T1000 (cell line): Measurements from ENCODE around the gene ADAM30.

Source experiments
- DNase-seq: peaks from one replicate; lab custom pipeline; 2025; ENCODE audit warnings: mixed read lengths; lab: John Stamatoyannopoulos, UW

ADAM30 gene

GRCh38 chr1:119896303-119896702 lies at the start of gene ADAM30:
ADAM30 (minus strand) TSS chr1:119896515; CDS start chr1:119896336, 179 bp downstream.
- no peak for DNase-seq

GRCh38 chr1:119943216-119943615 lies 46.9 kb upstream of the ADAM30 start:
- DNase-seq = no peak

DNA sequence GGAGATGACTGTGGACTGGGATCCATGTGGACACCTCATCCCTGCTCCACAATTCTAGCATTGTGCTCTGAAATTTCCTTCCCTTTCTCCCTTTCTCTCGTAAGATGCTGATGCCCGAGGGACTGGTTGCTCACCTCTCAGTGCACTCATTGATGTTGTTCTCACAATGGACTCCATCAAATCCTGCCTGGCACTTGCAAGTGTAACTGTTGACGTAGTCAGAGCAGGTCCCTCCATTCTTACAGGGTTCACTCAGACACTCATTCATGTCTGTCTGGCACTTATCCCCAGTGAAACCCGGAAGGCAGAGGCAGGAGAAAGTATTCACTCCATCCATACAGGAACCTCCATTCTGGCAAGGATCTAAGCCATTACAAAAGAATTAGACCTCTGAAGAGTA lies 45.1 kb upstream of the ADAM30 start:
- no peak for DNase-seq

DNA sequence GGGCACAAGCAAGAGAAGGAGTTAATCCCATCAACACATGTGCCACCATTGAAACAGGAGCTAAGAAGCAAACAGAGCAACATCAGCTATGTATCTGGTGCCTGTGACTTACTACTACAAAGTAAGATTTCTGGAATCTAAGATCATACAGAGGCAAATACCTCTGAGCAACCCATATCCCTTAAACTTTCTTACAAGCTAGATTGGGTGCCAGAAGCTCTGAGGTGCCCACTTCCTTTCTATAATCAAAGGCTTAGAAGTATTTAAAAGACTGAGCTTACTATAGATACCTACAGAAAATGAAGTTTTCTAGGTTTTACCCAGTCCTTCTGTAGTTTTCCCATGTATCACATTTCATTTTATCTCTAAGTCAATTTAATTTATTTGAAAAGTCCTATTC lies 44.4 kb upstream of the ADAM30 start:
- no peak for DNase-seq

DNA sequence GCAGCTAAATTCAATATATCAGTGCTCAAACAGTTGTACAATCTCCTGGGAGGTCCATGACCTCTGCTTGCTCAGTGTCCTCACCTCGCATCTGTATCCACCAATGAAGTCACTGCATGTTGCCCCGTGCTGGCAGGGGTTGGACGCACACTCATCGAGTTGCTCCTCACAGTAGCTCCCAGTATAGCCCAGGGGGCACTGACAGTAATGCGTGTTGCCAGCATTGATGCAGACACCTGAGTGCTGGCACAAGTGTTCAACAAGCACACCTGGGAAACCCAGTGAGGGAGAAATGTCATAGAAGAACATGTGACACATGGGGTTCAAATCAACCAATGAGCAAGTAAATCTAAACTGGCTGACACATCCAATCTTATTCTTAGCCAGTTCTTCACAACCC lies 40.9 kb upstream of the ADAM30 start:
- no peak for DNase-seq

DNA sequence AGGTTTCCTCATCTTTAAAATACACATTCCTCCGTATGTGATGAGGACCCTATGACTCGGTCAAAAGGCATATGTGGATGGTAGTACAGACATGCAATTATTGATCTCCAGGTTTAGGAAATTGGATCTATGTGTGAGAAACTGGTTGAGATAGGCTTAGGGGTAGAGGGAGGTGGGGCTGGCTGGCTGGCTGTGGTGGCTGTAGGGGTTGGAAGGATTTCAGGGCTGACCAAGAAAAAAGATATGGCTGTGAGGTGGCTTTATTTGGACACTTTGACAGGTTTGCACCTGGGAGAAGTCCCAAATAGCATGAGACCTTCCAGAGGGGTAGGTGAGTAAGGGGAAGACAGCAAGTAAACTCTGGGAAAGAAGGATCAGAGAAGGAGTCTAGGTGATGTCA lies 39.6 kb upstream of the ADAM30 start:
- no peak for DNase-seq

- no peak for DNase-seq
Measured at GRCh38 chr1:119935373-119935772, 39.1 kb upstream of the ADAM30 start.

GRCh38 chr1:119933397-119933796 lies 37.1 kb upstream of the ADAM30 start:
- DNase-seq = no peak

- DNase-seq = no peak
Measured at GRCh38 chr1:119929643-119930315, 33.5 kb upstream of the ADAM30 start.

GRCh38 chr1:119926553-119926952 lies 30.2 kb upstream of the ADAM30 start:
- no peak for DNase-seq

- no peak for DNase-seq
Measured at GRCh38 chr1:119924948-119925898, 28.9 kb upstream of the ADAM30 start.

DNA sequence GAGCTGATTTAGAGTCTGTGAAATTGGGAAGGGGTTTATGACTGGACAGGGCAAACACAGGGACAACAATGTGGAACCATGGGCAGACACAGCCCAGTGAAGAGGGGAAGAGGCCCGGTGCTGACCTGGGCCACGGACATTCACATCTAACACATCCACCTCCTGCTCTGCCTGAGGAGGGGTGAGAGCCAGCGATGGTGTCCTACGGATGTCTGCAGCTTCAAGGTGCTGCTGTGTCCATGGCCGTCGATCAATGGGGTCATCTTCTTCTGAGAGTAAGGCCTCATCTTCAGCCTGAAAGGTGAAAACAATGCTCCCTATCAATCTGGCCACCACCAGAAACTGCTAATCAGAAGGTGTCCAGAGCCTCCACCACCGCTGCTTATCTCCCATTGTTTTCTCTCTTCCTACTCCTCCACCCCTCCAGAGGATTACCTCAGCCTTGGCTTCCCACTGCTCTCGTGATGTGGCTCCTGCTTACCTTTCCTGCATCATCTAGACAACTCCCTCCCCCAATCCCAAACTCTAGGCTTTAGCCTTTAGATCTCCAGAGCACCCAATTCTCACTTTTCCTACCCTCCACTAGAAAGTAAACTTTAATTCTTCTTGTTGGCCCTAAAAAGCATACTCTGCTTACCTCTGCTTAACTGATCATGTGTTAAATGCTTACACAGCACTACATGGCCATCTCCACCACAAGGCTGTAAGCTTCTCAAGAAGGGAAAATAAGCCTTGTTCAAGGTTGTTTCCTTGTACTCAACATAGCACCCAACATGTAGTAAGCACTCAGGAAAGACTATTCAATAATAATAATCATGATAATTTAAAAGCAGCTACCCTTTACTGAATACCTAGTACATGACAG lies 24.0 kb upstream of the ADAM30 start:
- no peak for DNase-seq

DNA sequence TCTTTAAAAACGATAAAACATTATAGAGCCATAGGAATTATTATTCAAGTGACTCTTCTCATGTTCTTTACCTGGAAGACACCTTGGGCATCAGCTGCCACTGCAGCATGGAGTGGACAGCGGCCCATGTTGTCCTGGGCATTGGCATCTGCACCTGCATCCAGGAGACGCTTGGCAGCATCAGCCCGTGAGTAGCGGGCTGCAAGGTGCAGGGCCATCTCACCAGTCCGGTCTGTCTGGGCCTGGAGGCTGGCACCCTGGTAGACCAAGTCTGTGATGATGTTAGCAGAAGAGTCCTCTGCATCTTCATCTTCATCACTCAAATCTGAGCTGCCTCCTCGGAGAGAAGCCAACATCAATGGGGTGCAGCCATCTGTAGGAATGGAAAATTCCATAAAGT lies 22.9 kb upstream of the ADAM30 start:
- DNase-seq = no peak

DNA sequence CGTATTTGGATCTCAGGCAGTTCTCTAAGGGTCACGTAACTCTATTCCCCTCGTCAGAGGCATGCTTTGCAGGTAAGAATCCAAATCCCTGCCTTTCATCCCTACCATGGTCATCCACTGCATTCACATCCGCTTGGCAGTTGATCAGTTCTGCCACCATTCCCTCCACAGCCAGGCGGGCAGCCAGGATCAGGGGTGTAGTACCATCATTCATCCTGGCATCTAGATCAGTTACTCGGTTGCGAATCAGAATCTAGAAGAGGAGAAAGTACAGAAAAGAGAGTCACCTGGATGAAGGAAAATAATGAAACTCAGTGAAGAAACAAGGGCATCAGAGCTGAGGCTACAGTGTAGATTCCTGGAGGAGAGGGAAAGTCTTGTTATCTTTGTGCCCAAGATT lies 22.0 kb upstream of the ADAM30 start:
- DNase-seq = no peak

DNA sequence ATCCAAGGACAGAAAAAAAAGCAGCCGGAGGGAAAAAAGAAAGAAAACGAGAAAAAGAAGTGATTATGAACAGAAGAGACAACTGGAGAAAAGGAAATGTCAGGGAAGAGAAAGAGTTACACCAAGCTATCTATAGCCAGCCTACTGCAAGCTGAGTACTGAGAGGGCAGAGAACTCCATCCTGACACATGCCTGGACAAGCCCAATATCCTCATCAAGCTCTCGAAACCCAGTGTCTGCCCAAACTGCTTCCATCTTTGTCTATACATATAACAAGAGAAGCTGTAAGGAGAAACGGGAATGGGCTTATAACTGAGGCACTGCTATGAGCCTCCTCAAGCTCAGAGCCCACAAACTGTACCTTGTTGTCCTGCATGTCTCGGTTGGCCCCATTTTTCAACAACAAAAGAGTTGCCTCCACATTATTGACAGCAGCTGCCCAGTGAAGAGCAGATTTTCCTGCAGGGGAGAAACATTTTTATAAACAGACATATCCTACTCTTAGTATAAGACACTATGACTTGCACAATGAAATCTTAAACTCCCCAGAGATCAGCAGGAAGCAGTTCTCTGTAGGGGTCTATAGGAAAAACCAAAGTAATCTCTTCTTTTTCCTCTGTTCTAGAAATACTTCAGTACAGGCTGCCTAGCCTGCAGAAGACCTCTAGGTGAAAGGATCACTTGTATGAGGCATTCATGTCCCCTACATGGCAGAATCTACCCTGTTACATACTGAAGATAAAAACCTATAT lies 21.2 kb upstream of the ADAM30 start:
- DNase-seq = no peak

DNA sequence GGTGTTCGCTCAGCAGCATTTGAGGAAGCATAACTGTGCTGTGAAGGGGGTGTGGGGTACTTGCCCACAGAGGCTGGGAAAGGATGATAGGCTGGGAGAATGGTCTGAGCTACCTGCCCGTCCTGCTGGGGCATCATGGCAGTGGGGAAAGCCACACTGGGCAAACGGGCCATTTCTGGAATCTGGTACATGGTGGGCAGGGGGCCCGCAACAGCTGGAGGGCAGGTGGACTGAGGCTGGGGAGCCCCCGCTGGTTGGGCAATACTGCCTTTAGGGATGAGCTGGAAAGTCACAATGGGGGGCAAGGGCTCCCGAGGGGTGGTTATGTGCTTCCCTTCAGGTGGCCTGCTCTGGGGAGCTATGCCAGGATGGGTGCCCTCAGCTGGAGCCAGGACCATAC lies 19.2 kb upstream of the ADAM30 start:
- DNase-seq = no peak

- DNase-seq = no peak
Measured at GRCh38 chr1:119914071-119914470, 17.8 kb upstream of the ADAM30 start.

DNA sequence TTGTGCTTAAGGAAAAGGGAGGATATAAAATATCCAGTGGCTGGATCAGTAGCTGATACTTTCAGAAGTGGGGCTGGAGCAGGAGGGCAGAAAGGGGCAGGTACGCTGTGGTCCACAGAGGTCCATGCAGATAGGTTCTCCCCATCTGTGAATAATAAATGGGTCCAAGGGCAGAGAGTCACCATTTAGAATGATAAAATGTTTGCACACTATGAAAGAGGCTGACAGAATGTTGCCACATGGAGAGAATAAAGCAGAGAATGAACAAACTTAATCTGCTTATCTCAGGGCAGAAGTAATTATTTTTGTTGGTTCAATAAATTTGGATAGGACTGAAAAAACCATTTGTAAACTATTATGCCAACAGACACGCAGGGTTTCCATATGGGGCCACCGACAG lies 16.6 kb upstream of the ADAM30 start:
- no peak for DNase-seq

- DNase-seq = no peak
Measured at GRCh38 chr1:119911775-119912174, 15.5 kb upstream of the ADAM30 start.

DNA sequence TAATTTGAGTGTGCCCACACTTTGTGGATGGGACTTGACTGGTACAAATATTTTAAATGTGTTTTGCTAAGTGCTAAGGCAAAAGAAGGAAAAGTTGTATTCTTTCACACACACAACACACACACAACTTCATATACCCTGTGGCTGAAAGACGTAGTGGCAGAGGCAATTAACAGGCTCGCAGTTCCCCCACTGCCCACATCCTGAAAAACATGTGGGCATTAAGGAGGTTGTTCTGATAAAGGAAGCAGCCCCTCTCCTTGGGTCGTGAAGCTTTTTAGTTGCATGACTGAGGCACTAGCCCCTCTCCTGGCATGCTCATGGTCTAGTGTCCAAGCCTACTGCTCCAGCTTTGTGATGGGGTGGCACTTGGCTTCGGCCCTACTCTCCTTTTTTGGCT lies 14.3 kb upstream of the ADAM30 start:
- no peak for DNase-seq

GRCh38 chr1:119909890-119910596 lies 13.7 kb upstream of the ADAM30 start:
- no peak for DNase-seq
